GM19035 (cell line): ENCODE data around the gene NLGN3.
"Not testable (repeated sequence)": the region's sequence is repeated elsewhere in the genome, so short reads cannot be mapped to it uniquely, and the experiment has no call there.

Experiments used
- ATAC-seq: cut with Tn5 transposase; IDR thresholded peaks from one replicate; pipeline ENCODE4 v1.9.1; 2021; ENCODE audit not compliant: unreplicated experiment

The NLGN3 gene

DNA sequence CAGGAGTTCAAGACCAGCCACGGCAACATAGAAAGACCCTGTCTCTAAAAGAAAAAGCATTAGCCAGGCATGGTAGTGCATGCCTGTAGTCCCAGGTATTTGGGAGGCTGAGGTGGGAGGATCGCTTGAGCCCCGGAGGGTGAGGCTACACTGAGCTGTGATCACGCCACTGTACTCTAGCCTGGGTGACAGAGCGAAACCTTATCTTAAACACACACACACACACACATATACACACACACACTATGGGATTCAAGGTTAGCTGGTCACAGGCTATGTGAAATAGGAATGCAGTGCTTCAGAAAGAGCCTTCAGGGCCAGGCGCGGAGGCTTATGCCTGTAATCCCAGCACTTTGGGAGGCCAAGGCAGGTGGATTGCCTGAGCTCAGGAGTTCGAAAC lies 23.5 kb downstream of the NLGN3 start:
- no peak for ATAC-seq

DNA sequence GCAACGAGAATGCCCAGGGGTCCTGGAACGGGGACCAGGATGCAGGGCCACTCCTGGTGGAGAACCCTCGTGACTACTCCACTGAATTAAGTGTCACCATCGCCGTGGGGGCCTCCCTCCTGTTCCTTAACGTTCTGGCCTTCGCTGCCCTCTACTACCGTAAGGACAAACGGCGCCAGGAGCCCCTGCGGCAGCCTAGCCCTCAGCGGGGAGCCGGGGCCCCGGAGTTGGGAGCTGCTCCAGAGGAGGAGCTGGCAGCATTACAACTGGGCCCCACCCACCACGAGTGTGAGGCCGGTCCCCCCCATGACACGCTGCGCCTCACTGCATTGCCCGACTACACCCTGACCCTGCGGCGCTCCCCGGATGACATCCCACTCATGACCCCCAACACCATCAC lies 24.9 kb downstream of the NLGN3 start:
- ATAC-seq, result no peak

DNA sequence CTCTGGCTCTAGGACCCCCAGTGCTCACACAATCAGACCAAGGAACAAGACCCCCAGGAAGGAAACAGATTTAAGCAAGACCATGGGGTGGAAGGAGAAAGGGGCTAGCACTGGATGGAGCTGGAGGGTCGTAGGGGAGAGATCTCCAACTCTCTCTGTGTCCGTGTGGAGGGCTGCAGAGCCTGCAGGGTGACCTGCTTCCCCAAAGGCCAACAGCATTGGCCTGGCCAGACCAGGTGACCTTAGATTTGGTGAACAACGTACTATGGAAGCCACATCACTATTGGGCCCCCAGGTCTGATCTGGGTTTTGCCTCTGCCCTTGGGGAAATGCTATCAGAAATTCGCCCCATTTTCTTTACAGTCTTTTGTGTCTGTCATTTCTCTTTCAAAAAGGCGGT lies 26.0 kb downstream of the NLGN3 start:
- ATAC-seq, result no peak

DNA sequence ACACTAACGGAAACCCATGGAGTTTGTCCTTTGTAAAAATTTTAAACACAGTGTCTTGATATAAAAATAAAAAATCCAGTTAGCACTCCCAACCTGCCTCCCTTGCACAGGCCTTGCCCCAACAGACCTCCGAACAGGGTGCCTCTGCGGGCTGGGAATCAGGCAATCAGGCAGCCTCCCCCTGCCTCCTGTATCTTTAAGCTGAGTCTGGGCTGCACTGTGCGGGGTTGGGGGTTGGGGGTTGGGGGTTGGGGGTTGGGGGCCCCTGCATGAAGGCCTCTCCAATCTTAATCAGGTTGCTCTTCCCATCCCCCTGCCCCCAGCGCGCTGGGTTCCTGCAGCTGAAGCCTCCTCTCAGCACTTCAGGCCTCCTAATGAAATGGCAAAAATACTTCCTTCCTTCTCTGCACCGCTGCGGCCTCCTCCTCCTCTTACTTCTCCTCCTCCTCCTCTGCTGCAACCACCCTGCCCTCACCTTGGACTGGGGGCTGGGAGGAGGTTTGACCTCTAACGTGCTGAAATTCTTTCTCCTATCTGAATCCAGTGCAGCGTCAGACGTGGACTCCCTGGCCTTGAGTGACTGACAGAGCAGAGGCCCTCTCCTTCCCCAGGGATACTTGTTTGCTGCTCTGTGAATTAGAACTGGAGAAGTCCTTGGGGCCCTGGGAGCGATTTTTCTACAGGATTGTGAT lies 26.6 kb downstream of the NLGN3 start:
- ATAC-seq, result no peak

DNA sequence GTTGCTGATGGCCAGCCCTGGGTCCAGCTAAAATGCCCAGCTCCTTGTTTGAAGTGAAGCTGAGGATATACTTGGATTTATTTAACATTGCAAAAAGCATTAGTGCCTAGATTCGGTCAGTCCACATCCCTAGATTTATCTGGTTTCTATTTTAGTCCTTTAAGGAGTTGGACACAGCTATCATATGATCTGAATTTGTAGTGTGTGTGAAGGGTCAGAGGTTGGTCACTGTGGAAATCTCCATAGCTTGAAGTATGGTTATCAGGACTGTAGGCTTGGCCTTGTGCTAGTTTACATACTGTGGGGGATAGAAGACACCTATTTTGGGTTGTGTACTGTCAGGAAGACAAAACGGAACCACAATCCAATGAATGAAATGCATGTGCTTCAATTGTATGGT lies 28.8 kb downstream of the NLGN3 start:
- ATAC-seq, result no peak

DNA sequence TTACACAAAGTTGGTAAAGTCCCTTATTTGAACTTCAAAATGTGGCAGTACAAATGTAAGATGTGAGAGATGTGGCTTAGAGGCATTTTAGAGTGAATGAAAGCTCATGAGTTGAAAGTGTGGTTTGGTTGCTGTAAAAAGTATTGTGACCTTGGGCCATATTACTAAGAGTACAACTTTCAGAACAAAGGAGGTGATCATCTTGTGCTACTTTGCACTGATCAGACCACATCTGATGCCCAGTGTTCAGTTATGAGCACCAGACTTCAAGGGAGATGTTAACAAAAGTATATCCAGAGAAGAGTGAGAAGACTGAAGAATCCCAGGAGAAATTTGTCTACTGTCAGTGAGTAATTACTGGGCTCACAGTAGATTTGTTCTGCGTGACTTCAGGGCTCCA lies 30.2 kb downstream of the NLGN3 start:
- no peak for ATAC-seq

DNA sequence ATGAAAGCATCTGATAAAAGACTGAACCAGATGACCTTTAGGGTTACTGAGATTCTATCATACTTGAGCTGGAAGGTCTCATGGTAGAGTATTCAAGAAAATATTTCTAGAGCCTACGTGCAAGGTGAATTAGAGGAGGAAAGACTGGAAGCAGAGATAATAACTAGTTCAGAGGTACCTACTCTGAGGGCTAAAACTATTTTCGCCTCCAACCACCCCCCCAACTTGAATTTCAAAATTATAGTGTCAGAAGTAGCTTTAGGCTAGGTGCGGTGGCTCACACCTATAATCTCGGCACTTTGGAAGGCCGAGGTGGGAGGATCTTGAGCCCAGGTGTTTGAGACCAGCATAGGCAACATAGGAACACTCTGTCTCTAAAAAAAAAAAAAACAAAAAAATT lies 30.9 kb downstream of the NLGN3 start:
- ATAC-seq, result no peak

DNA sequence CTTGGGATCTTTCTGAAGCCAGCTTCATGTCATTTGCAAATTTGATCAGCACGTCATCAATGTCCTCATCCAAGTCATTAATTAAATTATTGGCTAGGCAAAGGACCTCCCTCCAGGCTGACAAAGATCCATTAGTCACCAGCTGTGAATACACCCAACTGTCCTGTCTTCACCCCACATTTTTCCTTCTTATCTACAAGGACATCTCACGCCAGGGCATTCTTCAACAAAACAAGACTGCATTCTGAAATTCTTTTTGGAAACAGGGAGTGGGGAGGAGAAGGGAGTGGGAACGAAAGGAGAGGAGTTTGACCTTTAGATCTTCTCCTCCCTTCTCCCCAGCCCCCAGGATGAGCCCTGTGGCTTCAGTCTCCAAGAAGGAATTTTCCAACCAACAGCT lies 32.7 kb downstream of the NLGN3 start:
- ATAC-seq, result no peak

DNA sequence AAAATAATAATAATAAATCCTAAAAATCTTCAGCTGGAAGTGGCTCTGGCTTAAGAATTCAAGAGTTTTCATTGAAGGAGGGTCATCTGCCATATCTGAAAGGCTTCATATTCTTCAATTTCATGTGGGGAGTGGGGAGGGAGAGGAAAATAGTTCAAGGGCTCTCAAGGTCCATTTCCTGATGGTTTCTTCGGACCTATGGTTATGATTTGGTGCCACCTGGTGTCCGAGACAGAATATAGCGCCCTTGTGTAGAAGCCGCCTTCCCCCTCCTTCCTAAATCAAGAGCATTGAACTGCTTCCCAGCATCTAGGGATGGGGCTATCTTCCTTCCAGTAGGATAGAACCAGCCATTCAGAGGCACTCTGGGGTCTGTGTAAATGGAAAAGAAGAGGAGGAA lies 34.3 kb downstream of the NLGN3 start:
- no peak for ATAC-seq

DNA sequence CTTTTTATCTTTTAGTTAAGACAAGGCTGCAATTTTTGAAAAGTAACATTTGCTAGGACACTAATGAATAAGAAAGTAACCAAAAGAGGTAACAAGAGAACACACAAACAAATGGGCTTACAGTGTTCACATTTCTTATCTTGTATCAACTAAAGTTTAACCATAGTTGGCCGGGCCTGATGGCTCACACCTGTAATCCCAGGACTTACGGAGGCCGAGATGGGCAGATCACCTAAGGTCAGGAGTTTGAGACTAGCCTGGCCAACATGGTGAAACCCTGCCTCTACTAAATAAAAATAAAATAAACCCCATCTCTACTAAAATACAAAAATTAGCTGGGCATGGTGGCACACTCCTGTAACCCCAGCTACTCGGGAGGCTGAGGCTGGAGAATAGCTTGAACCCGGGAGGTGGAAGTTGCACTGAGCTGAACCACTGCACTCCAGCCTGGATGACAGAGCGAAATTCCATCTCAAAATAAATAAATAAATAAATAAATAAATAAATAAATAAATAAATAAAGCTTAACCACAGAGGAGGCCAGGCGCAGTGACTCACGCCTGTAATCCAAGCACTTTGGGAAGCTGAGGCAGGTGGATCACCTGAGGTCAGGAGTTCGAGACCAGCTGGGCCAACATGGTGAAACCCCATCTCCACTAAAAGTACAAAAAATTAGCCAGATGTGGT lies 36.1 kb downstream of the NLGN3 start:
- ATAC-seq, result not testable (repeated sequence)

DNA sequence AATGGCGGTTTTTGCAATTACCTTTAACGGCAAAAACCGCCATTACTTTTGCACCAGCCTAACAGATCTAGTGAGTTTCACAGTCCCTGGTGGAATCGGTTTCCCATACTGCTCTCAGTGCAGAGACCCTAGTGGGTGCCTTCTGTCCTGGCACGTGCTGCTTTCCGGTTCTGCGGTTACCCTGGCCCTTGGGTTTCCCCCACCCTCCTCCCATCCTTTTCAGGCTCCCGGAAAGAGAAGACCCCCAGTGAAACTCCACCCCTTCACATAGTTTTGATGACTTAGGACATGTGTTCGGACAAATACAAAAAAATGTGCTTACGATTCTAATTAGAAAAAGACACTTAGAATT lies 36.9 kb downstream of the NLGN3 start:
- peak; percentile 46 for ATAC-seq

DNA sequence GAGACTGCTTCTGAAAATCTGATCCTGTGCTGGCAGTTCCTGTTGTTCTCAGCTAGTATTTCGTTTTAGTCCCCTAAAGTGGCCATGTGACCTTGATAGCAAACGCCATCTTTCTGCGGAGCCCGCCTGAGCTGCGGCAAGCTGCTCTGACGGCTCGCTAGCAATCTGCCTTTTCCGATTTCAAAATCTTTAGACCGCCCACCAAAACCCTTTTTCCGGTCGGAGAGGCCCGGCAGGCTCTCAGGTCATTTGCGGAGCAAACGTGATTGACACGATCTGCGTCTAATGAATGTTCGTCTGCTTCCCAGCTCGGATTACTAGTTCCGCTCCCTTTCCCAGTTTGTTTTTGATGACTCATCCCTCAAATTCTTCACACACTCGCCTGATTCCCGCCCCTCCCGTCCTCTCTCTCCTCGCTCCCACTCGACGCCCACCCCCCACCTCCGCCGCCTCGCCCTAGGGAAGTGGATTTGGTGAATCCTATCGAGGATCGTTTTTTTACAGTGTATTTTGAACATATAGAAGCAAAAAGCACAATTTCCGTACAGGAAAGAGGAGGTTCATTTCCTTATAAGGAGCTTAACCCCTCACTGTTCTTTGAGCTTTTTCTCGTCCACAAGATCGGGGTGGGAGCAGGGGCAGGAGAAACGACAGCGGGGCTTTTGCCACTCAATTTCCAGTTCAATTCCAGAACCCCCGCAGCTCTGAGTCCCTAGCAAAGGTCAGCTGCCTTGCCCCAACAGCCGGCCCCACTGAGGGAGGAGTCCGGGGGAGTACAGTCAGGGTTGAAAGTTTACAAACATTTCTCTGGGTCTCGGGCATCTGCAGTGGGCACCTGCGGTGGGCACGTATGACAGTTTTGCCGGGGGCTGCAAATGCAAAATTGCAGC lies 37.5 kb downstream of the NLGN3 start:
- ATAC-seq, result peak; percentile 89

DNA sequence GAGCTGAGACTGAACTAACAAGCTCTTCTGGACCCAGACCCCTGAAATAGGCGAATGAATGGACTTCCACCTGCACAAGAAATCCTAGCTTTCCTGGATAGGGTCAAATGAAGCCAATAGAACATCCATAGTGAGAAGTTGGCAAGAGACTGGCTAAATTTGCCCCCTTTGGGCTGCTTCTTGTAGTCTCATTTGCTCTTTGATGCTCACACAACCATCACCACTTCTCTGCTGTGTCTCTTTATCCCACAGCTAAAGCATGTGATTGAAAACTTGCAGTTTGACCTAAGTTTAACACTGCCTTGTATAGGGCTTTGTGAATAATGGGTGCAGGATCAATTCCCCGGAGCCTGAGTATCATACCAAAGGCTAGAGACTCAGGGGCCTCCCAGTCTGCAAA lies 38.2 kb downstream of the NLGN3 start:
- ATAC-seq, result no peak

DNA sequence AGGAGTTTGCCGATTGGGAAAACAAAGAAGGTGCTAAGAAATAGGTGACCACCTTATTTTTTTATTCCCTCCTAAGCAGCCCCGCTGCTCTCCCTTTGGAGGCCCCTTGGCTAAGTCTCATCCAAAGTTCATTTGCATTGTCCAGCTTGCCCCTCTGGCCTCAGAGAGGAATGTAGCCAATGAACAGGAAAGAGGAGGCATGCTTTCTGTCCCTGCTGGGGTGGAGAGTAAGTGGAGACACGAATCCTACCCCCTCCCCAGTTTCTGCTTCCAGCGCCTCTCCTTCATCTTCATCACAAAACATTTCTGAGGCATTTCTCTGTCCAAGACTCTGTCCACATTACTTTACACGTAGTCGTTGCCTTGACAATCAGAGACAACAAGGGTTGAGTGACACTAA lies 38.7 kb downstream of the NLGN3 start:
- no peak for ATAC-seq

DNA sequence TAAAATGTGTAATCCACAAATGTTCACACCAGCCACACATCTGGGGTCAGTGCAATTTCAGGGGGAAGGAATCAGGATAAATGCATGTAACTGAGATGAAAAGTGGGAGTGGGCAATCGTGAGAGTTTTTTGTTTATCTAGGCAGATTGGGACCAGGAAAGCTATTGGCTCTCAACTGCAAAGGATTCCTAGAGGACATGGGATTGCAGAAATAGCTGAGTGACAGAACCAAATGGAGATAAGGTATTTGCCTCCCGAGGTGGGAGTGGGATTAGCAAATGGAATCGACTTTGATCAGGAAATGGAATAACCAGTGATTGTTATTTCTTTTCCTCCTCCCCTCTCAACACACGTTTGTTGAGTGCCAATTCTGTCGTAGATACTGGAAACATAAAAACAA lies 39.5 kb downstream of the NLGN3 start:
- no peak for ATAC-seq

DNA sequence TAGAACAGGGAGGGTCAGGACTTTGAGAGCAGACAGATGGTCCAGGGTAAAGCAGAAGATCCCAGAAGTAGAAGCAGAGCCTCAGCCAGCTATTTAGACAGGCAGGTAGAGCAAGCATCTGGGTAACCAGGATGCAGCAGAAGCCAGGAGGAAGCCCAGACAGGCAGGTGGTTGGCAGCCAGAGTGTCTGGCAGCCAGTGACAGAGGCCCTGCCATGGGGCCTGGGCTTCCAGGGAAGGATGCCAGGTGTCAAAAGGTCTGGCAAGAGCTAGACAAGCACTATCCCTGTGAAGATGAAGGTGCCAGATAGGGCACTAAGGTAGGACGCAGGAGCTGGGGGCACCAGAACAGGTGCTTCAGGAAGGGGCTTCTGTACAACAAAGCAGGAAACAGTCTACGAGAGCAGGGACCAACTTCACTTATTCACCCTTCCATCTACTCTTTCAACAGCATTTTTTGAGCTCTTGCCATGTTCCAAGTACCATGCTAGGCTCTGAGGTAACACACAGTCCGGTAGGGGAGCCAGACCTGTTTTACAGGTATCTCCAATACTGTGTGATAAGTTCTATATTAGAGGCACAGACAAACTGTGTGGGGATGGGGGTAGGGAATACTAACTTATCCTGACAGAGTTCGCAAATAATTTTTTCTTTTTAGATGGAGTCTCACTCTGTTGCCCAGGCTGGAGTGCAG lies 40.3 kb downstream of the NLGN3 start:
- ATAC-seq, result no peak

DNA sequence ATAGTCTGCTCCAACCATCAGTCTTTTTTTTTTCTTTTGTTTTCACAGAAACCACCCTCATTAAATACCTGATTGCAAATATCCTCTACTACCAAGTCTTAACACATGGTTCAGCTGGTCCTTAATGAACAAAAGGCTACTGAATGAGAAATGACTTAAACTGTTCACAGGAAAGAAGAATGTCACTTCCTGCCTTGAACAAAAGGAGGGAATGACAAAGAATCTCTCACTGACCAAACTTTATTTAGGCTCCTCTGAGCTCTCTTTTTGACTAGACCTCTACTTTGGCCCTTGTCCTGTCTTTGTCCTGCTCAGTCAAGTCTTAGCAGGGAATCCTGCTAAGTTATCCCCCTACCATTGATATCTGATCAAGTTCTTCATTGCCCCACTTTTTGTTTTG lies 46.6 kb downstream of the NLGN3 start:
- ATAC-seq, result no peak

DNA sequence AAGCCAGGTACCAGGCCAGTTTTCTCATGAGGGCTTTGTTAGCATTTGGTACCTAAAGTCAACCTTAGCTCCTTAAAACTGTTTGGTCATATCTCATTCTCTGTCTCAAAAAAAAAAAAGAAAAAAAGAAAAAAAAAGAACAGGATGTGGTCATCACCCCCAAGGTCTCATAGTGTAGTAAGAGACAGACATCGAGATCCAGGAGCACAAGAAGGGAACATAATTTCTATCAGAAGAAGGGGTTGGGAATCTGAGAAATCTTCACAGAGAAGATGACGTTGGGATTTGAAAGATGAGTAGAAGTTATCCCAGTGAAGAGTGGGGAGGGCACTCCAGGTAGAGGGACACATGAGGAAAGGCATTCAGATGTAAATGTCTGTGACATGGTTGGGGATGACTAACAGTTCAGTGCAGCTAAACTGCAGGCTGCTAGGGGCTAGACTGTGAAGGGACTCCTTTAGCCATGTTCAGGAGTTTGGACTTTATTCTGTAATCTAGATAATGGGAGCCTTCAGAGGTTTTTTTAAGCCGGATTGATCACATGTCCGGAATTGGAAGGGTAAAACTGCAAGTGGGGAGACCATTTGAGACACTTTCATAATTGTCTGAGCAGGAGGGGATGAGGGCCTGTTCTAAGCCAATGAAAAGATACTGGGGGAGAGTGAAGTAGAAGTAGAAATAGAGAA lies 51.5 kb downstream of the NLGN3 start:
- ATAC-seq, result peak; percentile 57

DNA sequence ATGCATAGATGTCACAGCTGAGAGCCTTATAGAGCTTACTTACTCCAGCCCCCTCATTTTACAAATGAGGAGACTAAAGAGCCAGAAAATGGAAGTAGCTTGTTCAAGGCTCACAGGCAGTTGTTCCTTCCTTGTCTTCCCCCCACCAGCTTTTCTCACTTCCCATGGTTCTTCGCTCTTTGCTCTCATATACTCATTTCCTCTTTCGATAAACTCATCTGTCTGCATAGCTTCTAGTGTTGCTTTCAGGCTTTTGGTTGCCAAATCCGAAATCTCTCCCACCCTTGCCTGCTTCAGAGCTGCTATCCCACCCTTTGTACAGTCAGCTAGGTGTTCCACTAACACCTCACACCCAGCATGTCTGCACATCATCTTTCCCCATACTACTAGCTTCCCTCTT lies 53.4 kb downstream of the NLGN3 start:
- no peak for ATAC-seq

DNA sequence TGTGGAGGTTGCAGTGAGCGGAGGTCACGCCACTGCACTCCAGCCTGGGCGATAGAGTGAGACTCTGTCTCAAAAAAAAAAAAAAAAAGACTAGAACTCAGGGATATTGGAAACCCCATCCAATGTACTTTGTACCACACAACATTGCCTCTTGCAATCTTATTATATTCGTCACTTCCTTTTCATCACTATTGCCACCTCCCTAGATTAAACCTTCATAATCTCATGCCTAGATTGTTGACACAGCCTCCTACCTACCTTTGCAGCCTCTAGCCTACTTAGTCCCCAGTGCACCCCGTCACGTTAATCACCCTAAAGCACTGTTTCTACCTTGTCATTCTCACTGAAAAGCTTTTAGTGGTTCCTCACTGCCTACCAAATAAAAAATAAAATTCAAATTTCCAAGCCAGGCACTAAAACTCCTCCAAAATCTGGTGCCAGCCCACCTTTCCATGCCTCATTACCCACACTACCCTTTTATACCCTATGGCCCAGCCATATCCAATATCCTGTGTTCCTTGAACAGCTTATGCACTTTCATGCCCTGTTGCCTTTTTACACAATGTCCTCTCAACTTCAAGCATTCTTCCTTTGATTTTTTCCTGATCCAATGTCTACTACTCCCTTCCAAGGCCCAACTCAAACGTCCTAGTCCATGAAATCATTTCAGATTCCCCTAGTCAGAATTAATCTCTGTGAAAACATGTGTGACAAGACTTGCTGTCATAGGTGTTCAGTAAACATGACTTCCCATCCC lies 54.8 kb downstream of the NLGN3 start:
- no peak for ATAC-seq
